PFSK-1 (cell line): ENCODE measurements around the gene HIRA.

Experiments used
- FOXP2 ChIP-seq: optimal IDR thresholded peaks from 2 replicates; pipeline ENCODE3; 2011; ENCODE audit warnings: borderline replicate concordance, control low read depth, inconsistent platforms; ENCODE audit not compliant: insufficient read depth; ENCODE audit errors: extremely low read length, extremely low read depth
- POLR2AphosphoS5 ChIP-seq: IDR thresholded peaks from 2 replicates; pipeline ENCODE4 v1.6.1; 2012; ENCODE audit warnings: low read depth, mild to moderate bottlenecking, control low read depth, low read length, moderate library complexity
- SIN3A ChIP-seq: IDR thresholded peaks from 2 replicates; pipeline ENCODE4 v1.6.1; 2012; ENCODE audit warnings: mild to moderate bottlenecking, low read length, moderate library complexity, borderline replicate concordance; ENCODE audit not compliant: insufficient read depth
- TAF1 ChIP-seq: IDR thresholded peaks from 2 replicates; pipeline ENCODE4 v1.6.1; 2012; ENCODE audit warnings: low read length, control low read depth, borderline replicate concordance; ENCODE audit not compliant: insufficient read depth
- TF ChIP-seq, protein P1 (sequence below), 2 experiments: IDR thresholded peaks; 2 replicates each; pipeline versions ENCODE4 v1.6.1 to v1.8.0; 2011 to 2012; ENCODE audit warnings: low read depth in 2 of 2, low read length in 2 of 2, control low read depth in 1 of 2, inconsistent platforms in 1 of 2, mild to moderate bottlenecking in 1 of 2, moderate library complexity in 1 of 2; ENCODE audit not compliant: insufficient read depth in 1 of 2

HIRA gene

DNA sequence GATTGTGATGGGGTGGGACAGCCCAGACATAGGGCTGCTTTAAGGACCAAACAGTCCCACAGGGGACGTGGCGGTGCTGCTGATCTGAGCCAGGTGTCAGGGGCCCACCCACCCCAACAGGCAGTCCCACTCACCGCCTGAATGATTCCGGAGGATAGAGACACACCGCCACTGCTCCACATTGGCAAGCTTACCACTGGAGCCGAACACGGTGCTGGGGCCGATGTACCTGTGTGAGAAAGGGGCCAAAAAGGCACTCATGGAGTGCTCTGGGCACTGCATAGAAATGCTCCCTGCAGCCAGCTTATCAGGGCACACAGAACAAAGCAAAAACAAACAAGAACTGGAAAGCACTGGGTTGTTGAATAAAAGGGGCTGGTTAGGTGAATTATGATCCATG is 25.9 kb downstream of the HIRA start:
- no peak for TF ChIP-seq POLR2AphosphoS5
- no peak for TF ChIP-seq SIN3A
- no peak for TF ChIP-seq FOXP2

- TF ChIP-seq TAF1, result no peak
- TF ChIP-seq, protein P1, sequence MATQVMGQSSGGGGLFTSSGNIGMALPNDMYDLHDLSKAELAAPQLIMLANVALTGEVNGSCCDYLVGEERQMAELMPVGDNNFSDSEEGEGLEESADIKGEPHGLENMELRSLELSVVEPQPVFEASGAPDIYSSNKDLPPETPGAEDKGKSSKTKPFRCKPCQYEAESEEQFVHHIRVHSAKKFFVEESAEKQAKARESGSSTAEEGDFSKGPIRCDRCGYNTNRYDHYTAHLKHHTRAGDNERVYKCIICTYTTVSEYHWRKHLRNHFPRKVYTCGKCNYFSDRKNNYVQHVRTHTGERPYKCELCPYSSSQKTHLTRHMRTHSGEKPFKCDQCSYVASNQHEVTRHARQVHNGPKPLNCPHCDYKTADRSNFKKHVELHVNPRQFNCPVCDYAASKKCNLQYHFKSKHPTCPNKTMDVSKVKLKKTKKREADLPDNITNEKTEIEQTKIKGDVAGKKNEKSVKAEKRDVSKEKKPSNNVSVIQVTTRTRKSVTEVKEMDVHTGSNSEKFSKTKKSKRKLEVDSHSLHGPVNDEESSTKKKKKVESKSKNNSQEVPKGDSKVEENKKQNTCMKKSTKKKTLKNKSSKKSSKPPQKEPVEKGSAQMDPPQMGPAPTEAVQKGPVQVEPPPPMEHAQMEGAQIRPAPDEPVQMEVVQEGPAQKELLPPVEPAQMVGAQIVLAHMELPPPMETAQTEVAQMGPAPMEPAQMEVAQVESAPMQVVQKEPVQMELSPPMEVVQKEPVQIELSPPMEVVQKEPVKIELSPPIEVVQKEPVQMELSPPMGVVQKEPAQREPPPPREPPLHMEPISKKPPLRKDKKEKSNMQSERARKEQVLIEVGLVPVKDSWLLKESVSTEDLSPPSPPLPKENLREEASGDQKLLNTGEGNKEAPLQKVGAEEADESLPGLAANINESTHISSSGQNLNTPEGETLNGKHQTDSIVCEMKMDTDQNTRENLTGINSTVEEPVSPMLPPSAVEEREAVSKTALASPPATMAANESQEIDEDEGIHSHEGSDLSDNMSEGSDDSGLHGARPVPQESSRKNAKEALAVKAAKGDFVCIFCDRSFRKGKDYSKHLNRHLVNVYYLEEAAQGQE (IDR thresholded peaks at IDR 0.05; ENCODE audit: insufficient read depth in 1 of 2, low read depth in 2 of 2, low read length in 2 of 2), result no peak
- TF ChIP-seq FOXP2, result no peak
- TF ChIP-seq SIN3A, result no peak
- no peak for TF ChIP-seq POLR2AphosphoS5
These were observed 26.4 kb downstream of the HIRA start for GRCh38 chr22:19405133-19405532.

GRCh38 chr22:19404676-19405075 is 26.9 kb downstream of the HIRA start:
- TF ChIP-seq POLR2AphosphoS5 (no peak), TAF1 (no peak), SIN3A (no peak), FOXP2 (no peak)
- TF ChIP-seq, protein P1 (IDR thresholded peaks at IDR 0.05; ENCODE audit: insufficient read depth in 1 of 2, low read depth in 2 of 2, low read length in 2 of 2), result no peak

DNA sequence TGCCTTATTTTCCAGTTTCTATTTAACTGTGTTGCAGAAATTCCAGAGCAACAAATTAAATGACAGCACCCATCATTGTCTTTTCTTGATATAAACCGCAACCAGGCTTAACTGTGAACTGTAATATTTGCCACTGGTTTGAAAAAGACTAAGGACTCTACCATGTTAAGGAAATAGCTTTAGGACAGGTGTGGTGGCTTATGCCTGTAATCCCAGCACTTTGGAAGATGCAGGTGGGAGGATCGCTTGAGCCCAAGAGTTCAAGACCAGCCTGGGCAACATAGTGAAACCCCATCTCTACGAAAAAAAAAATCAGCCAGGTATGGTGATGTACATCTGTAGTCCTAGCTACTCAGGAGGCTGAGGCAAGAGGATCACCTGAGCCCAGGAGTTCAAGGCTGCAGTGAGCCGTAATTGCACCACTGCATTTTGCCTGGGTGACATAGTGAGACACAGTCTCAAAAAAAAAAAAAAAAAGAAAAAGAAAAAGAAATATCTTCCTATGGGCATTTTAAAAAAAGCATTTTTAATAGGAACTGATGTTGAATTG is 28.8 kb downstream of the HIRA start:
- TF ChIP-seq TAF1, result no peak
- TF ChIP-seq SIN3A, result no peak
- no peak for TF ChIP-seq FOXP2
- TF ChIP-seq, protein P1 (IDR thresholded peaks at IDR 0.05; ENCODE audit: insufficient read depth in 1 of 2, low read depth in 2 of 2, low read length in 2 of 2), result no peak
- no peak for TF ChIP-seq POLR2AphosphoS5

- TF ChIP-seq, protein P1 (IDR thresholded peaks at IDR 0.05; ENCODE audit: insufficient read depth in 1 of 2, low read depth in 2 of 2, low read length in 2 of 2), result no peak
- TF ChIP-seq FOXP2 (no peak), SIN3A (no peak), TAF1 (no peak), POLR2AphosphoS5 (no peak)
These were observed 30.1 kb downstream of the HIRA start for GRCh38 chr22:19401483-19401882.
